HepG2 (cell line): ENCODE results near the gene PAPSS2.

Experiments used
- ATF7 ChIP-seq, 2 experiments: fragments of 450-650 bp in 1 of 2; sonication (generic) in 1 of 2; formaldehyde crosslinking in 1 of 2; IDR thresholded peaks; 2 replicates each; pipeline versions ENCODE4 v1.4.0 to v1.6.1; 2016 to 2020; ENCODE audit warnings: antibody characterized with exemption in 1 of 2, mild to moderate bottlenecking in 1 of 2, missing genetic modification reagents in 1 of 2
- BORCS8-MEF2B ChIP-seq: sonication (generic); formaldehyde crosslinking; IDR thresholded peaks from 2 replicates; pipeline ENCODE4 v1.8.0; 2022; ENCODE audit warnings: mild to moderate bottlenecking, missing genetic modification reagents
- EZH2 ChIP-seq: conservative IDR thresholded peaks from 2 replicates; pipeline ENCODE4 v1.6.1; 2012; ENCODE audit warnings: mild to moderate bottlenecking, low read depth, low read length, moderate library complexity
- NFKBIZ ChIP-seq: IDR thresholded peaks from 2 replicates; pipeline ENCODE4 v1.6.1; 2018; ENCODE audit warnings: missing genetic modification reagents, missing compliant biosample characterization
- POLR2A ChIP-seq, 2 experiments: IDR thresholded peaks; 2 replicates each; pipeline ENCODE4 v1.6.1; 2011; ENCODE audit warnings: low read depth in 2 of 2, low read length in 2 of 2, mild to moderate bottlenecking in 1 of 2, moderate library complexity in 1 of 2; ENCODE audit not compliant: insufficient read depth in 1 of 2
- SRSF1 ChIP-seq: fragments of 200-400 bp; formaldehyde crosslinking; optimal IDR thresholded peaks from 2 replicates; pipeline ENCODE3; 2017; ENCODE audit warnings: mild to moderate bottlenecking, low read depth, low read length, moderate library complexity
- ZNF468 ChIP-seq: sonication (generic); formaldehyde crosslinking; IDR thresholded peaks from 2 replicates; pipeline ENCODE4 v1.8.0; 2022; ENCODE audit warnings: mild to moderate bottlenecking, moderate library complexity, missing genetic modification reagents
- TF ChIP-seq, protein P1 (sequence below): IDR thresholded peaks from 2 replicates; pipeline ENCODE4 v1.6.1; 2012; ENCODE audit warnings: inconsistent platforms

DNA sequence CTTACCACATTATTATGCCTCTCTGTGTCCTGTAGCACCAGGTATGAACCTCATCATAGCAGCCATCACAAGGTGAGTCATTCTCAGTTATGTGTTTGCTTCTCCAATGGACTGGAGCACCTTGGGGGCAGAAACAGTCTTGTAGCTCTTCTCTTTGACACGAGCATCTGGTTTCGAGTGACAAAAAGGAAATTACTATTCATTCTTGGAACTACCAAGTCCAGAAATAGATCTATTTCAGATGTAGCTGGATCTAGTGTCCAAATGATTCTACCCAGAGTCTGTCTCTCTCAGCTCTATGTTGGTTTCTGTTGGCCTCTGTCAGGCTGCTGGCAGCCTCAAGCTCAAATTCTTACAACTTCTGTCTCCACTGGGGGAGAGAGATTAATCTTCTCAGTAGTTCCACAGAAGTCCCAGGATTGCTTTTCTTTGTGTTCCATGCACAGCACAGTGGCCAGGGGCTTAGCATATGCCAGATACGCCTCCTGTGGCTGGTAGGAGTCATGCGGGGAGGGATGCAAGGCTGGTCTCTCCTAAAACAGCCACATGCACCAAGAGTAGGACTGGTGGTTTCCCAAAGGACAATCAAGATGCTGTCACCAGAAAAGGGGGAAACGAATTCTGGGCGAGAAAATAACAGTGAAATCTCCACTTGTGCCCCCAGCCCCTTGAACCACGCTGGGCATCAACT lies 37.2 kb upstream of the PAPSS2 start:
- TF ChIP-seq POLR2A (IDR thresholded peaks at IDR 0.05; ENCODE audit: insufficient read depth in 1 of 2, low read depth in 2 of 2, low read length in 2 of 2), result no peak
- TF ChIP-seq NFKBIZ (CRISPR knock-in tag), result no peak
- TF ChIP-seq ZNF468 (CRISPR knock-in tag), result no peak
- no peak for TF ChIP-seq EZH2
- TF ChIP-seq ATF7 (IDR thresholded peaks at IDR 0.05), result no peak
- no peak for TF ChIP-seq ATF7 (CRISPR knock-in tag; IDR thresholded peaks at IDR 0.05)
- TF ChIP-seq BORCS8-MEF2B (CRISPR knock-in tag), result no peak
- no peak for TF ChIP-seq SRSF1
- TF ChIP-seq, protein P1, sequence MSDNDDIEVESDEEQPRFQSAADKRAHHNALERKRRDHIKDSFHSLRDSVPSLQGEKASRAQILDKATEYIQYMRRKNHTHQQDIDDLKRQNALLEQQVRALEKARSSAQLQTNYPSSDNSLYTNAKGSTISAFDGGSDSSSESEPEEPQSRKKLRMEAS, result no peak
